Trophoblast cell (in vitro differentiated cells and primary cell): ENCODE data around the gene MAN1A1.

Experiments used
- DNase-seq, 2 donors: peaks; one replicate each; pipeline ENCODE4 v3.0.0-alpha.2; 2016
- H2AFZ ChIP-seq: 2 replicates; pipeline ENCODE4 v1.6.1; 2013; ENCODE audit warnings: low read length, moderate library complexity, mild to moderate bottlenecking; ENCODE audit not compliant: insufficient read depth, poor library complexity
- H2AK5ac ChIP-seq: 2 replicates; pipeline ENCODE4 v1.6.1; 2013; ENCODE audit warnings: mild to moderate bottlenecking, low read length
- H2BK120ac ChIP-seq: 2 replicates; pipeline ENCODE4 v1.6.1; 2013; ENCODE audit warnings: low read length, mild to moderate bottlenecking, moderate library complexity; ENCODE audit not compliant: insufficient read depth, poor library complexity
- H2BK12ac ChIP-seq: 2 replicates; pipeline ENCODE4 v1.6.1; 2013; ENCODE audit warnings: mild to moderate bottlenecking, low read length, moderate library complexity
- H2BK5ac ChIP-seq: 2 replicates; pipeline ENCODE4 v1.6.1; 2013; ENCODE audit warnings: low read length, low read depth, moderate library complexity, mild to moderate bottlenecking; ENCODE audit not compliant: poor library complexity
- H3K14ac ChIP-seq: 2 replicates; pipeline ENCODE4 v1.6.1; 2013; ENCODE audit warnings: mild to moderate bottlenecking, low read length
- H3K18ac ChIP-seq: 2 replicates; pipeline ENCODE4 v1.6.1; 2013; ENCODE audit warnings: mild to moderate bottlenecking, low read length
- H3K23ac ChIP-seq: 2 replicates; pipeline ENCODE4 v1.6.1; 2013; ENCODE audit warnings: low read length
- H3K27ac ChIP-seq: 2 replicates; pipeline ENCODE4 v1.5.1; 2013; ENCODE audit warnings: low read depth, mild to moderate bottlenecking, inconsistent platforms, low read length, moderate library complexity
- H3K27me3 ChIP-seq: 2 replicates; pipeline ENCODE4 v1.6.1; 2013; ENCODE audit warnings: inconsistent platforms, mild to moderate bottlenecking, low read length, moderate library complexity; ENCODE audit not compliant: insufficient read depth
- H3K36me3 ChIP-seq, 2 experiments: 1 replicate in 1 of 2; 2 replicates in 1 of 2; pipeline ENCODE4 v1.6.1; 2013; ENCODE audit warnings: low read length in 2 of 2, mild to moderate bottlenecking in 2 of 2, moderate library complexity in 1 of 2; ENCODE audit not compliant: insufficient read depth in 2 of 2, control insufficient read depth in 1 of 2
- H3K4ac ChIP-seq: 2 replicates; pipeline ENCODE4 v1.6.1; 2013; ENCODE audit warnings: low read depth, mild to moderate bottlenecking, low read length, moderate library complexity
- H3K4me1 ChIP-seq, 2 experiments: 1 replicate in 1 of 2; 2 replicates in 1 of 2; pipeline ENCODE4 v1.6.1; 2013; ENCODE audit warnings: low read length in 2 of 2, mild to moderate bottlenecking in 2 of 2, moderate library complexity in 1 of 2; ENCODE audit not compliant: insufficient read depth in 2 of 2, control insufficient read depth in 1 of 2
- H3K4me2 ChIP-seq: 2 replicates; pipeline ENCODE4 v1.6.1; 2013; ENCODE audit warnings: inconsistent platforms, mild to moderate bottlenecking, low read length, moderate library complexity
- H3K4me3 ChIP-seq: 2 replicates; pipeline ENCODE4 v1.5.1; 2013; ENCODE audit warnings: mild to moderate bottlenecking, low read depth, low read length, inconsistent platforms
- H3K79me1 ChIP-seq: one replicate; pipeline ENCODE4 v1.6.1; 2013; ENCODE audit warnings: low read length
- H3K79me2 ChIP-seq: 2 replicates; pipeline ENCODE4 v1.6.1; 2013; ENCODE audit warnings: low read length, mild to moderate bottlenecking; ENCODE audit not compliant: control insufficient read depth, insufficient read depth, poor library complexity
- H3K9ac ChIP-seq: 2 replicates; pipeline ENCODE4 v1.6.1; 2013; ENCODE audit warnings: mild to moderate bottlenecking, low read length
- H3K9me3 ChIP-seq: 2 replicates; pipeline ENCODE4 v1.6.1; 2013; ENCODE audit warnings: low read depth, mild to moderate bottlenecking, control low read depth, inconsistent platforms, low read length; ENCODE audit not compliant: insufficient read depth
- H4K12ac ChIP-seq: 2 replicates; pipeline ENCODE4 v1.6.1; 2013; ENCODE audit warnings: low read depth, mild to moderate bottlenecking, low read length, moderate library complexity
- H4K8ac ChIP-seq: 2 replicates; pipeline ENCODE4 v1.6.1; 2013; ENCODE audit warnings: low read depth, mild to moderate bottlenecking, low read length, moderate library complexity
- H4K91ac ChIP-seq: one replicate; pipeline ENCODE4 v1.6.1; 2013; ENCODE audit warnings: low read depth, mild to moderate bottlenecking, low read length, moderate library complexity
- WGBS: extraction: QIAGEN DNeasy Blood & Tissue Kit; methylation state at CpG from one replicate; pipeline ENCODE4 v1.1.7; 2013; ENCODE audit warnings: missing lambda C conversion rate; ENCODE audit not compliant: insufficient read length, insufficient coverage; ENCODE audit errors: extremely low coverage; 5-methylcytosine and 5-hydroxymethylcytosine counted together

MAN1A1 gene

GRCh38 chr6:119145111-119145510 lies 204.4 kb downstream of the MAN1A1 start:
- H3K23ac ChIP-seq = no peak overlapping the region
- no peaks in the 10 kb centered on the region for H3K9me3 ChIP-seq
- H3K36me3 ChIP-seq = no peaks in the 10 kb centered on the region
- no peak overlapping the region for H4K12ac ChIP-seq
- H2BK12ac ChIP-seq = peak overlapping the region; percentile 1
- H2BK5ac ChIP-seq = no peak overlapping the region
- H3K27me3 ChIP-seq = no peaks in the 10 kb centered on the region
- H3K79me2 ChIP-seq = no peaks in the 10 kb centered on the region
- no peak overlapping the region for H3K4me3 ChIP-seq
- no peak overlapping the region for H3K9ac ChIP-seq
- H3K18ac ChIP-seq = no peak overlapping the region
- H4K91ac ChIP-seq = no peak overlapping the region
- no peak overlapping the region for H3K4ac ChIP-seq
- H2BK120ac ChIP-seq = no peak overlapping the region
- no peak overlapping the region for H4K8ac ChIP-seq
- no peak overlapping the region for H3K27ac ChIP-seq
- peaks cover 8 to 23% of the 10 kb centered on the region in 2 experiments for H3K4me1 ChIP-seq
- no peak overlapping the region for H3K14ac ChIP-seq
- H2AK5ac ChIP-seq = no peak overlapping the region
- no peak overlapping the region for H3K4me2 ChIP-seq
- no peak overlapping the region for H2AFZ ChIP-seq
- peaks cover 4% of the 10 kb centered on the region for H3K79me1 ChIP-seq
- no peak for DNase-seq
- no CpG with 5 or more reads among the region's 2 CpGs for WGBS

DNA sequence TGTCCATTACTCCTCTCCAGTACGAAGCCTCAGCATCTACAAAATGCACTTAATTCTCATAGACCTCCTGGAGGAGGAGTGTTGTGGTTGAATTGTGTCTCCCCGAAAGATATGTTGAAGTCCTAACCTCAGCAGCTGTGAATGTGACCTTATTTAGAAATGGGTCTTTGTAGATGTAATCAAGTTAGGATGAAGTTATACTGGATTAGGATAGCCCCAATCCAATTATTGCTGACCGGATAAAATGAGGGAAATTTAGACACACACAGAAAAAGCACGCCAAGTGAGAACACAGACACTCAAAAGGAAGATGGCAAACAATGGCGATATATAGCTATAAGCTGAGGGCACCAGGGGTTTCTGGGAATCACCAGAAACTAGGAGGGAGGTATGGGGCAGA lies 206.9 kb downstream of the MAN1A1 start:
- Histone ChIP-seq H2BK120ac (no peak overlapping the region), H3K14ac (no peak overlapping the region), H3K79me2 (no peaks in the 10 kb centered on the region), H4K91ac (no peak overlapping the region), H3K4me2 (no peak overlapping the region), H3K23ac (no peak overlapping the region), H3K9ac (no peak overlapping the region), H3K18ac (no peak overlapping the region), H3K79me1 (peaks cover 6% of the 10 kb centered on the region), H3K4me1 (peaks cover 11 to 21% of the 10 kb centered on the region in 2 experiments), H2AK5ac (no peak overlapping the region), H3K4me3 (no peak overlapping the region), H3K9me3 (no peaks in the 10 kb centered on the region), H3K36me3 (no peaks in the 10 kb centered on the region), H4K12ac (no peak overlapping the region), H2AFZ (no peak overlapping the region), H3K4ac (no peak overlapping the region), H2BK12ac (no peak overlapping the region), H2BK5ac (no peak overlapping the region), H3K27me3 (no peaks in the 10 kb centered on the region), H3K27ac (no peak overlapping the region), H4K8ac (no peak overlapping the region)
- DNase-seq = no peak
- no CpG with 5 or more reads among the region's 5 CpGs for WGBS

DNA sequence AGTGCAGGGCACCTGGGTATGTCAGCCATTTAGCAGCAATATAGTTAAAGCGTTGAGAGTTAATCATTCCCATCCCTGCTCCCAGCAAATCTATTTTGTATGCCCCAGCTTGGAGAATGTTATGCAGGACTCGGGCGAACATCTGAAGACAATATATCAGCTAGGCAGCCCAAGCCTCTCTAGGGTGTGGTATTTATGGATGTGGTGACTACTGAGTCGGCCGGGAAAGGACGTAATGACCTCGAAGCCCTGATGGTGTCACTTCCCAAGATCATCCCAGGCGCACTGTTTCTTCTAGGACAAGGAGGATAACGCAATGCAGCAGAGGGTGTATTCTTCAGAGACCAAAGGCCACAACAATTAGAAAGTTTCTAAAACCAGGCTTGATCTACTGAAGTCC lies 207.5 kb downstream of the MAN1A1 start:
- H2BK5ac ChIP-seq = no peak overlapping the region
- no peak overlapping the region for H3K23ac ChIP-seq
- no peak overlapping the region for H2BK12ac ChIP-seq
- H3K4ac ChIP-seq = no peak overlapping the region
- H3K14ac ChIP-seq = no peak overlapping the region
- H3K4me2 ChIP-seq = no peak overlapping the region
- peaks cover 9 to 21% of the 10 kb centered on the region in 2 experiments for H3K4me1 ChIP-seq
- DNase-seq = no peak
- H3K9ac ChIP-seq = no peak overlapping the region
- no peaks in the 10 kb centered on the region for H3K79me2 ChIP-seq
- no peak overlapping the region for H3K4me3 ChIP-seq
- no peaks in the 10 kb centered on the region for H3K9me3 ChIP-seq
- peaks cover 5% of the 10 kb centered on the region for H3K79me1 ChIP-seq
- H2BK120ac ChIP-seq = no peak overlapping the region
- H4K8ac ChIP-seq = no peak overlapping the region
- no peak overlapping the region for H4K12ac ChIP-seq
- no peaks in the 10 kb centered on the region for H3K27me3 ChIP-seq
- H2AK5ac ChIP-seq = no peak overlapping the region
- H3K18ac ChIP-seq = no peak overlapping the region
- H3K27ac ChIP-seq = no peak overlapping the region
- H4K91ac ChIP-seq = no peak overlapping the region
- WGBS = no CpG with 5 or more reads among the region's 9 CpGs
- H3K36me3 ChIP-seq = no peaks in the 10 kb centered on the region
- no peak overlapping the region for H2AFZ ChIP-seq

DNA sequence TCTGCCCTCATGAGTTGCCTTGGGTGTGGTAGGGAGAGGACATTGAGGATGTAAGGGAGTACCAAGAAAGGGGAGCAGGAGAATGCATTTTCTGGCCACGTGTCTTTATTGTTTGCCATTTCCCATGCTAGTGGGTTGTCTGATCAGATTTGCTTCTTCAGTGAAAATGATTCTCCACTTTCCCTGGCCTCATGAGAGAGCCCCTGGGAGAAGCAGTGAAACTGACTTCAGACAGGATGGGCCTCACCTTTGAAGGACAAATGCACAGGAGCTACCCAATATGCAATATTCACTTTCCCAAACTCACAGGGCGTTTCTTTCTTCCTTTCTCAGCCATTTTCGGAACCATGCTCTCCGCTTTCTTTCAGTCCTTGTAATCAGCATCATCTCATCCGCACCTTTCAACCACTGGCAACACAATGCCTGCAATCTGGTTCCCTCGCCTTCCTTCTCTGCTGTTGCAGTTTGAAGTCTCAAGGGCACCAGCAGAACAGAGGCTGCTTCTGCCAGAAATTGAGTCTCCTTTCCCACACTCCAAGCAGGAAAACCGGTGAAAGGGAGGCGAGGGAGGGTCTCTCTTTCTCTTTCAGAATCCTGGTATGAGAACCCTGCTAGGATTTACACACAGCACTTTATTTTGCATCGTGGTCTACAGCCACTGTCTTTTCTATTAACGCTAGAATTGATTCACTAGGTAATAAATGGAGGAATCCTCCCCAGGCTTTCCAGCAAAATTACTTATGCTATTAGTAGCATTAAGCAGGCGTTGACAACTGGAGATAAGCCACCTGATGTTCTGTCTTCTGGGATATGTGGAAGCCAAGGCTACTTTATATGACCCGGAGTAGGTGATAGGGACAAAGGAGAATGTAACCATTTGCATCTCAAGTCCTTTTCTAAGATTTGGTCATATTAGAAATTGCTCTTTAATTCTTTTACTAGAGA lies 209.1 kb downstream of the MAN1A1 start:
- H3K27me3 ChIP-seq = no peaks in the 10 kb centered on the region
- no CpG with 5 or more reads among the region's 12 CpGs for WGBS

More for the DNA sequence above, 209.1 kb downstream of the MAN1A1 start:
- Histone ChIP-seq H2BK120ac (peak overlapping the region; percentile 36), H3K4me1 (peaks cover 8 to 17% of the 10 kb centered on the region in 2 experiments), H3K4ac (no peak overlapping the region), H2BK12ac (peak overlapping the region; percentile 70), H3K4me2 (no peak overlapping the region), H3K79me2 (no peaks in the 10 kb centered on the region), H3K14ac (no peak overlapping the region), H3K18ac (no peak overlapping the region), H4K91ac (peak overlapping the region; percentile 83), H3K27ac (no peak overlapping the region), H2AK5ac (no peak overlapping the region), H3K9me3 (no peaks in the 10 kb centered on the region), H3K9ac (no peak overlapping the region), H4K12ac (no peak overlapping the region), H3K4me3 (no peak overlapping the region), H3K36me3 (no peaks in the 10 kb centered on the region), H2AFZ (no peak overlapping the region), H2BK5ac (no peak overlapping the region), H3K23ac (peak overlapping the region; percentile 37), H3K79me1 (peaks cover 2% of the 10 kb centered on the region), H4K8ac (no peak overlapping the region)
- DNase-seq = no peak
